ENCODE data around the gene CD4.

Gene CD4

DNA sequence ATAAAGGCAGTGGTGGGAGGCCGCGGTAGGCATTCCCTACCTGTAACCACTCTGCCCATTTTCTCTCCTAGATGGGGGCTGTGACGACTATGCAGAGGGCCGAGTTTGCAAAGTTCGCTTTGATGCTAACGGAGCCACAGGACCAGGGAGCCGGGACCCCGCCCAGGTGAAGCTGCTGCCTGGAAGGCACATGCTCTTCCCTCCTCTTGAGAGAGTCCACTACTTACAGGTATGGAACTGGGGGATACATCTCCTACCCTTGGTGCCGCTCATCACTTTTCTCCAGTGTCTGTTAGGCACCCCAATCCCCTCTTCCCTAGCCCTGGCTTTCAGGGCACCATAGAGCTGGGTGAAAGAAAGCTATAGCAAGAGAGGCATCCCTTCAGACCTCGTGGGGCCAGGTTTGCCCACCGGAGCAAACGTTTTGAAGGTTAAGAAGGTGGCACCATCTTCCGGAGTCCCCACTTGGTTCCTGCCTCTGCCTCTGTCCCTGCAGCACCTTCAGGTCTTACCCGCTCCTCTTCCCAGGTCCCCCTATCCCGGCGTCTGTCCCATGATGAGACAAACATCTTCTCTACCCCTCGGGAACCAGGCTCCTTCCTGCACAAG is 36.9 kb downstream of the CD4 start:
- FAIRE-seq (no peak), DNase-seq (ENCODE audit: insufficient read length, low spot score) (no peak)

DNA sequence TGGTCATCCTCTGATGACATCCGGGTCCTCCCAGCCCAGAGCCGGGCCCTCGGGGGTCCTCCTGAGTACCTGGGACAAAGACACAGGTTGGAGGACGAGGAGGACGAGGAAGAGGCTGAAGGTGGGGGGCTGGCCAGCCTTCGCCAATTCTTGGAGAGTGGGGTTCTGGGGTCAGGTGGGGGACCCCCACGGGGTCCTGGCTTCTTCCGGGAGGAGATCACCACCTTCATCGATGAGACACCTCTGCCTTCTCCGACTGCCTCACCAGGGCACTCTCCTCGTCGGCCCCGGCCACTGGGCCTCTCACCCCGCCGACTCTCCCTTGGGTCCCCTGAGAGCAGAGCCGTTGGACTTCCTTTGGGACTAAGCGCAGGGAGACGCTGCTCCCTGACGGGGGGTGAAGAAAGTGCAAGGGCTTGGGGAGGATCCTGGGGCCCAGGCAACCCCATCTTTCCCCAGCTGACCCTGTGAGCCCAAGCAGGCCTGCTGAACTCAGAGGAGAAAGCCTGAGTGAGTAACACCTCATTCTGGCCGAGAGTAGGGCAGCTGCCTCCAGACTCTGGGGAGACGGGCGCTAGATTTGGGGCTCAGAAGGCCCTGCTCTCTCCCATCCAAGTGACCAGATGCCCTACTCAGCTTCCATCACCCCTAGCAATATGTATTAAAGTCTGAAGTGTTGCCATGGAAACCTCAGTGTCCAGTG is 37.6 kb downstream of the CD4 start:
- FAIRE-seq, result peak; percentile 16

DNA sequence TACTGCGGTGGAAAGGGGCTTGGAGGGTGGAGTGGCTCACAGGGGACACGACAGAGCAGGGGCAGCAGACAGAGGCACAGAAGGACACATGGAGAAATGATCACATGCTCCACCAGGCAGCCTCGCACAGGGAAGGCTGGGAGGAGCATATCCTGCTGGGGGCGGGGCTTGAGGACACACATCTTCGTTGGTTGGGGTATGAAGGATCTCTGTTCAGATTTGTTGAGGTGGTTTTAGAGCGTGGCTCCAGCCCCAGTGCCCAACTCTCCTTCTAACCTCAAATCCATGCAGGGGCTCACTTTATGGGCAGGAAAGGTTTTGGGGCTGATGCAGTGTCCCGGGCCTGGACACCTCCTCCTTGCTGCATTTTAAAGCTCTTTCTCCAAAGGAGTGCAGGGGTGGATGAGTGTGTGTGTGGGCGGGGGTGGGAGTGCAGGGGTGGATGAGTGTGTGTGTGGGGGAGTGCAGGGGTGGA is 38.1 kb downstream of the CD4 start:
- FAIRE-seq (peak; percentile 99), DNase-seq (ENCODE audit: insufficient read length, low spot score) (peak; percentile 98)

More for the DNA sequence above, 37.6 kb downstream of the CD4 start:
- no peak for DNase-seq (ENCODE audit: insufficient read length, low spot score)

DNA sequence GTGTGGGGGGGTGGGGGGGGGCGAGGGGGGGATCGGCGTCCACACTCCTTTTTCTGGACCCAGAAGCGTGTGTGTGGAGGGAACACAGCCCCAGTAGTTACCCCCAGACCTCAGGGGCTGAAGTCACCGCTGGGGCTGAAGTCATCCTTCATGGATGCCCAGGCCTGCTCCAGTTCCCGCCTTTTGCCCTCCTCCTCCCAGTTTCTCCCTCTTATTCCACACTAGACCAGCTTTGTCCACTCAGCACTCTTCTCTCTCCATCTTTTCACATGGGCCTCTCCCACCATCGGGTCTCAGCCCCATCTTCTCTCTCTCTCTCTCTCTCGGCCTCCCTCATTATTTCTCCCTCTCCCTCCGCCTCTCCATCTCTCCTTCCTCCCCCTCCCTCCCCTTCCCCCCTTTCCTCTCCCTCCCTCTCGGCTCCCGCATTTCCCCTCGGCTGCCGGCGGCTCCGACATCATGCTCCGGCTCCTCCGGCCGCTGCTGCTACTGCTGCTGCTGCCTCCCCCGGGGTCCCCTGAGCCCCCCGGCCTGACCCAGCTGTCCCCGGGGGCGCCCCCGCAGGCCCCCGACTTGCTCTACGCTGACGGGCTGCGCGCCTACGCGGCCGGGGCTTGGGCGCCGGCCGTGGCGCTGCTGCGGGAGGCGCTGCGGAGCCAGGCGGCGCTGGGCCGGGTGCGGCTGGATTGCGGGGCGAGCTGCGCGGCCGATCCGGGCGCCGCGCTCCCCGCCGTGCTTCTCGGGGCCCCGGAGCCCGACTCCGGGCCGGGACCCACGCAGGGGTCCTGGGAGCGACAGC is 38.9 kb downstream of the CD4 start, which contains the start of gene P3H3:
Gene P3H3, plus strand, starts transcription at position 426 of the 799 bp plus-strand sequence. Its CDS starts 34 bp downstream, at position 460.
- DNase-seq (ENCODE audit: insufficient read length, low spot score), result peak; percentile 72
- peak; percentile 86 for FAIRE-seq

DNA sequence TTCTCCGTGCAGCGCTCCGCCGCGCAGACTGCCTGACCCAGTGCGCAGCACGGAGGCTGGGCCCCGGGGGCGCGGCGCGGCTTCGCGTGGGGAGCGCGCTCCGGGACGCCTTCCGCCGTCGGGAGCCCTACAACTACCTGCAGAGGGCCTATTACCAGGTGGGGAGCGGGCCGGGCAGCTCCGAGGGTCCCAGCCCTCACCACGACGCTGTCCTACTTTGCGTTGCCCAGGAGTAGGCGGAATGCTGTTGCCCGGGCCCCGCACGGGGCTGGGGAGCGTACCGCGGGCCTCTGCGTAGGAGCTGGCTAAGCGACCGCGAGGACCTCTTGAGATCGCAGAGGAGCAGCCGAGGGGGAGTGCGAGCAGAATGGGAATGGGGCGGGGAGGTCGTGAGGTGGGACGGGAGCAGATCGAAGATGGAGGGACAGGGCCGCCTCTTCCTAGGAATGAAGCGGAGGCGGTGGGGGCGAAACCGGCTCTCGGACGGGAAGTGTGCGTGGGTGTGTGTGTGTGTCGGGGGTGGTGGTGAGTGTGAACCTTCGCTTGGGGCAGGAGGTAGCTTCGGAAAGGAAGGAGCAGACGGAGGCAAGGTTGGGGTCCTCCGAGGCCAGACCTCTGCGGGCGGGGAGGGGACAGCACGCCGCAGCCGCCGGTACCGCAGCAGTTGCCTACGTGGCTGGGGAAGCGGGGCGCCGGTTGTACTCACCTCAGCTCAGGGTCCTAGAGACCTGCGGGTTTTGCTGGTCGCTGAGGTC is 39.6 kb downstream of the CD4 start:
- FAIRE-seq, result peak; percentile 95

DNA sequence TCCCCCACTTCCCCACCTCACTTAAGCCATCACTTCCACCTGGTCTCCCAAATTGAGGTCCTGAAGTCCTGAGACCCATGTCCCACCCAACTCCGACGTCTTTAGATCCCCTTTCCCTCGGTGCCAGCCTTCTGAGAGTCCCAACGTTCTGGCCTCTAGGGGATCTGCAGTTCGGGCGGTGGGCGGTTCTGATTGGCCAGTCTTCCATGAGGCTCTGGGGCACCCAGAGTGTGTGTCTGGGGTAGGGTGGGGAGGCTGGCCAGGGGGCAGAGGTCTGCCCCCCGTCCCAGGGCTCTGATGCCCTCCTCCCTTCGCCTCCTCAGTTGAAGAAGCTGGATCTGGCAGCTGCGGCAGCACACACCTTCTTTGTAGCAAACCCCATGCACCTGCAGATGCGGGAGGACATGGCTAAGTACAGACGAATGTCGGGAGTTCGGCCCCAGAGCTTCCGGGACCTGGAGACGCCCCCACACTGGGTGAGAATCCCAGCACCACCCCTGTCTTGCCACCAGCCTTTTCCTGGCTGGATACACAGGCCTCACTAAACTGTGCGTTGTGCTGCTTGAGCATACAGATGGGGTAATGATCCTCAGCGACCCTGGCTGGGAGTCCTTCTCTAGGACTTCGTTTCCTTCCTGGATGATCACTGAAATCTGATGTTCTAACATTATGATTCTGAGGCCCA is 40.4 kb downstream of the CD4 start:
- peak; percentile 60 for DNase-seq (ENCODE audit: insufficient read length, low spot score)

More for the DNA sequence above, 39.6 kb downstream of the CD4 start:
- peak; percentile 70 for DNase-seq (ENCODE audit: insufficient read length, low spot score)

DNA sequence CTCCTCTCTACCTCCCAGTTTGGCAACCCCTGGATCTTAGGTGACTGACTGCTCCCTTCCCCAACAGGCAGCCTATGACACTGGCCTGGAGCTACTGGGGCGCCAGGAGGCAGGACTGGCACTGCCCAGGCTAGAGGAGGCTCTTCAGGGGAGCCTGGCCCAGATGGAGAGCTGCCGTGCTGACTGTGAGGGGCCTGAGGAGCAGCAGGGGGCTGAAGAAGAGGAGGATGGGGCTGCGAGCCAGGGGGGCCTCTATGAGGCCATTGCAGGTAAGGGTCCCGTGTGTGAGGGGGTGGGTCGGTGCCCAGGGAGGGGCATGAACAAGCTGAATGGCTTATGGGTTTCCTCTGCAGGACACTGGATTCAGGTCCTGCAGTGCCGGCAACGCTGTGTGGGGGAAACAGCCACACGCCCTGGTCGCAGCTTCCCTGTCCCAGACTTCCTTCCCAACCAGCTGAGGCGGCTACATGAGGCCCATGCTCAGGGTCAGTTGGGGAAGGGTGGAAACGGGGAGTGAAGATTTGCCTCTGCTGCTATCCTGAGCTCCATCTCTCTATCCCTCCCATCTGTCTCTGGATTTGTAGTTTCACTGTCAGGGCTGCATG is 41.1 kb downstream of the CD4 start:
- FAIRE-seq (peak; percentile 71), DNase-seq (ENCODE audit: insufficient read length, low spot score) (no peak)

More for the DNA sequence above, 40.4 kb downstream of the CD4 start:
- peak; percentile 49 for FAIRE-seq

DNA sequence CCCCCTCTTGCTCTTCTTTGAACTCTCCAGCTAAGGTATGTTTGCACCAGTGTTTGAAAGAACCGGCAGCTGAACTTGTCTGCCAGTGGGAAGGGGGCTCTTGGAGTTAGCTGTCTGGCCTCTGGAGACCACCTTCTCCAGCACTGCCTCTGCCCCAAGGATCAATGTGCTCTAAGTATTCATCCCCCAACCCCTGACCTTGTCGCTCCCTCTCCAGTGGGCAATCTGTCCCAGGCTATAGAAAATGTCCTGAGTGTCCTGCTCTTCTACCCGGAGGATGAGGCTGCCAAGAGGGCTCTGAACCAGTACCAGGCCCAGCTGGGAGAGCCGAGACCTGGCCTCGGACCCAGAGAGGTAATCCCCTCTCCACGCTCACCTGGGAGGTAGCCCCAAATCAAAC is 41.7 kb downstream of the CD4 start:
- FAIRE-seq (no peak), DNase-seq (ENCODE audit: insufficient read length, low spot score) (no peak)

DNA sequence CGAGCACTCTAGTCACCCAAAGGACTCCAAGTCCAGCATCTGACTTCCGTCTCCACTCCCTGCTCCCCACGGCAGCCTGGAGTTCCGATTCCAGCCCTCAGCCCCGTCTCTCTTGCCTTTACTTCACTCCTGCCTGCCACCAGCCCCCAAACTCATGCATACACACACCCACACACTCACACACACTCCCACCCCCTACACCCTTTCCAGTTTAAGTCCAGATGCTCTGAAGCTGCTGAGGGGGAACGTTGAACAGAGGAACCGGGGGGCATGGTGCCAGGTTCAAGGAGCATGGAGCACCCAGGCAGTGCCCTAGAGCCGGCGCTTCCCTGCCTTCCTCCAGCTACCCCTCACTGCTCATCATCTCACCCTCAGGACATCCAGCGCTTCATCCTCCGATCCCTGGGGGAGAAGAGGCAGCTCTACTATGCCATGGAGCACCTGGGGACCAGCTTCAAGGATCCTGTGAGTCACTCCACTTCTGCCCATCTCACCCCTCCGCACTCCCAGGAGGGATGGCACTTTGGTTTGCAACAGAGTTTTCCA is 42.2 kb downstream of the CD4 start:
- DNase-seq (ENCODE audit: insufficient read length, low spot score) (no peak), FAIRE-seq (no peak)

DNA sequence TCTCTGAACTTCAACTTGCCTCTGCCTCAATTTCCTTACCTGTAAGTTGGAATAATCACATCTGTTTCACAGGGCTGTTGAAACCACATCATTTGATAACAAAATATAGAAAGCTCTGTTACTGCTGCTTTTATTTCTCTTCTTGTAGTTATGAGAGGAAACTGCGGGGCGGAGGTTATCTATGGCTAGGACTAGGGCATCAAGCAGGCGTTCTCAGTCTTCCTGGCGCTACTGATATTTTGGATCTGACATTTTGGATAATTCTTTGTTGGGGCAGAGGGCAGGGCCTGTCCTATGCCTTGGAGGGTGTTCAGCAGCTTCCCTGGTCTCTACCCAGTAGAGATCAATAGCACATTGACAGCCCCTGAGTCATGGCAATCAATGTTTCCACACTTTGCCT is 42.8 kb downstream of the CD4 start:
- FAIRE-seq (no peak), DNase-seq (ENCODE audit: insufficient read length, low spot score) (no peak)

DNA sequence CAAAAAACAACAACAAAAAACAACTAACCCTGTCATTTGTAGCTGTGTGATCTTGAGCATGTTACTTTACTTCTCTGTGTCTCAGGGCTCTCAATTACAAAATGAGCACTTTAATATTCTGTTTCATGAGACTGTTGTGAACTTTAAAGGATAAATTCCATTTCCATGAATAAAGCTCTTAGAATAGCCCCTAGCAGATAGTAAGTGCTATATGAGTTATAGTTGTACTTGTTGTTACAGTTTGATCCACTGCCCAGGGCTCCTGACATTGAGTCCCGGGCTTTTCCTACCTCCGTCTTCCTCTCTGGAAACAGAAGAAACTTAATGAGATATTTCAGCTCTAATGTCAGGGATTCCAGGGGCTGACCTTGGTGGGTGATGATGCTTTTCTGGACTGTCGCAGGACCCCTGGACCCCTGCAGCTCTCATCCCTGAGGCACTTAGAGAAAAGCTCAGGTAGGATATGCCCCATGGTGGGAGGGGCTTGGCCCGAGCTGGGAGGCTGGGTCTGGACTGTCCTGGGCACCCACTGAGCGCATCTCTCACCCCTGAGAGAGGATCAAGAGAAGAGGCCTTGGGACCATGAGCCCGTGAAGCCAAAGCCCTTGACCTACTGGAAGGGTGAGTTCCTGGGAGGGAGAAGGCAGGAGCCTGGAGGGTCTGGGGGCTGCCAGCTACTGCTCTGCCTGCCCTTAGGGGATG is 44.0 kb downstream of the CD4 start:
- FAIRE-seq, result no peak
- no peak for DNase-seq (ENCODE audit: insufficient read length, low spot score)

DNA sequence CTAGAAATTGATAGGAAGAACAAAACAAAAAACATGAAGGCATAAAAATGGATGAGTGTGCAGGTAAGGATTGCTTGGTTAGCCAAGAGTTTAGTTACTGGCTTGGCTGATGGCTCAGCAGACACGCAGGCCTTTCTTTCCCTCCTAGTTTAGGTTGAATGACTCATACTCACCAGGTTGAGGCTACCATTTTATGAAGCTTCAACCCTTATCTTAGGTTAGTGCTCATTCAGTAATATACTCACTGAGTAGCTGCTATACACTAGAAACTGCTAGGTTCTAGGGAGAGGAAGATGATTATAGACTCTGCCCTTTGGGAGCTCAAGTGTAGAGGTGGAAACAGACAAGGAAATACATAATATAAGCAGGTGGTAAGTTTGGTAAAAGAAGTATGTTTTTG is 44.9 kb downstream of the CD4 start:
- FAIRE-seq (no peak), DNase-seq (ENCODE audit: insufficient read length, low spot score) (no peak)

DNA sequence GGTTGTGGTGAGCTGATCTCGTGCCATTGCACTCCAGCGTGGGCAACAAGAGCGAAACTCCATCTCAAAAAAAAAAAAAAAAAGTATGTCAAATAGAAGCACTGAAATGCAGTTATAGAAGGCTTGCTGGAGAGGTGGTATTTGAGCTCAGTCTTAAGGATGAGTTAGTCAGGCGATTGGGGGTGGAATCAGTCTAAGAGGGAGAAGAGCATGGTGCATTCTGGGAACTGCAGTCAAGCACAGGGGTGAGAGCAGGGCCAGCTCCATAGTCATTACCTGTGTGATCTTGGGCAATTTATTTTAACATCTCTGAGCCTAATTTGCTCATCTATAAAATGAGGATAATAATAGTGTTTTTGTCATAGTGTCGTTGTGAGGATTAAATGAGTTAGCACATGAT is 45.5 kb downstream of the CD4 start:
- no peak for FAIRE-seq
- DNase-seq (ENCODE audit: insufficient read length, low spot score), result no peak

DNA sequence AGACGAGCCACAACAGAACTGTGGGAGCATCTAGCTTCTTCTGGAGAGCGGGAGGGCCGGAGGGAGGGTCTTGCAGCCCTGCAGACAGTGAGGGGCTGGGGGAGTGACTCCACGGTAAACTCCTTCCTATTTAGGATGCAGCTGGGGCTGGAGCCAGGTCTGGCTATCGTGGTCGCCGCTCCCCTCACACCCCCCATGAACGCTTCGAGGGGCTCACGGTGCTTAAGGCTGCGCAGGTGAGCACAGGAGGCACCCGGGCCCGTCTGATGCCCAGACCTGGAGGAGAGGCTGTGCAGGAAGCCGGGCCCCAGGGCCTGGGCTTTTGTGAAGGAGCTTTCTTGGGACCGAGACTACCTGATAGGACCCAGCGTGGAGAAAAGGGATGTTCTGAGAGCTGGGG is 47.5 kb downstream of the CD4 start:
- DNase-seq (ENCODE audit: insufficient read length, low spot score), result no peak
- no peak for FAIRE-seq

DNA sequence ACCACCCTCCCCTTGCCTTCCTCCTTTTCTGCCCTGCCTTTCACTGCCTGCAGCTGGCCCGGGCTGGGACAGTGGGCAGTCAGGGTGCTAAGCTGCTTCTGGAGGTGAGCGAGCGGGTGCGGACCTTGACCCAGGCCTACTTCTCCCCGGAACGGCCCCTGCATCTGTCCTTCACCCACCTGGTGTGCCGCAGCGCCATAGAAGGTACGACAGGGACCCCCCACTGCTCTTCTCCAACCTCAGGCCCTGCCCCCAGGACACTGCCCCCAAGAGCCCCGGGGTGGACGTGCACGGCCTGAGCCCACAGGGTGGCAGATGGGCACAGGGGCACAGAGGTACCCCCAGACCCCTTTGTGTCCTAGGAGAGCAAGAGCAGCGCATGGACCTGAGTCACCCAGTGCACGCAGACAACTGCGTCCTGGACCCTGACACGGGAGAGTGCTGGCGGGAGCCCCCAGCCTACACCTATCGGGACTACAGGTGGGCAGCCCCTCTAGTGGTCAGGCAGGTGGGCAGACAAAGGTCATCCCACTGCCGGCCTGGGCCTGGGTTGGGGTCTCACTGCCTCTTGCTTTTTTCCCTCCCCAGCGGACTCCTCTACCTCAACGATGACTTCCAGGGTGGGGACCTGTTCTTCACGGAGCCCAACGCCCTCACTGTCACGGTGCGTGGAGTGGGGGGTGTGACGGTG is 48.2 kb downstream of the CD4 start:
- FAIRE-seq, result peak; percentile 4

DNA sequence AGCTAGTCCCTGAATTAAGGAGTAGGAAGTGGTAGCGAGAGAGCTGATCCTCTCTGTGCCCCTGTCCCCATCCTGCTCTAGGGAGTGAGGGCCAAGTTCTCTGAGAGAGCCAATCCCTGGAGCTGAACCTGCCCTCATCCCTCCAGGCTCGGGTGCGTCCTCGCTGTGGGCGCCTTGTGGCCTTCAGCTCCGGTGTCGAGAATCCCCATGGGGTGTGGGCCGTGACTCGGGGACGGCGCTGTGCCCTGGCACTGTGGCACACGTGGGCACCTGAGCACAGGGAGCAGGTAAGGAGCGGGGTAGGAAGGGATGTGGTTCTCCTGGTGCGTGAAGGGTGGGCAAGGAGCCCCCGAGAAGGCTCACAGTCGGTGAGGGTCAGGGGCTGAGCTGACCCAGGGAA is 49.5 kb downstream of the CD4 start:
- FAIRE-seq (no peak), DNase-seq (ENCODE audit: insufficient read length, low spot score) (no peak)

More for the DNA sequence above, 48.2 kb downstream of the CD4 start:
- no peak for DNase-seq (ENCODE audit: insufficient read length, low spot score)

DNA sequence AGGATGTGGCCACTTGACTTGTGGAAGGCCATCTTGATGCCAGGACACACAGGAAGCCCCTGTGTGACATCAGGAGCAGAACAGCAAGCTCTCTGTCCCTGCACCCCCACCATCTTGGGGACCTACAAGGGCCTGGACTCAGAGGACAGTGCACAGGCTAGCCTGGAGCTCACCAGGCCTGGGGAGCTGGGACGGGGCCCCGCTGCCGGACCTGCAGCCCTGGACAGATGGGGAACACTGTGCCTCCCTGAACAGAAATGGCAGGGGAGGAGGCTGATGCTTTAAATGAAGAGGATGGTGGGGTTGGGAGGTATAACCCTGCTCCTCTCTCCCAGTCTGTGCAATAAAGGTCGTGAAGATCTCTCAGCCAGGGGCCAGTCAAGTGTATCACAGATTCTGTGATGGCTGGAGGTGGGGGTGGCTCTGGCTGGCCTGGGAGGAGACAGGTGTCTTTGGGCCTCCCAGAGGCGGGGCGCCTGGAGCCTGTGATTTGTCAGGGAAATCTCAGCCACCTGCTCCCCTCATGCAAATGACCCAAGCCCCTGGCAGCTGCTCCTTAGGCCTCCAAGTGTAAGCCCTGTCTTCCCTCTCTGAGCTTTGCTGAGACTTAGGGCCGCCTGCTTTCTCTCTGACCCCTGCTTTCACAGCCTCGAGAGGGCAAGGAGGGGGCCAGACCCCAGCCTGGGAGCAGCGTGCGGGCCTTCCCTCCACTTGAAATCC is 50.3 kb downstream of the CD4 start:
- DNase-seq (ENCODE audit: insufficient read length, low spot score) (no peak), FAIRE-seq (no peak)

DNA sequence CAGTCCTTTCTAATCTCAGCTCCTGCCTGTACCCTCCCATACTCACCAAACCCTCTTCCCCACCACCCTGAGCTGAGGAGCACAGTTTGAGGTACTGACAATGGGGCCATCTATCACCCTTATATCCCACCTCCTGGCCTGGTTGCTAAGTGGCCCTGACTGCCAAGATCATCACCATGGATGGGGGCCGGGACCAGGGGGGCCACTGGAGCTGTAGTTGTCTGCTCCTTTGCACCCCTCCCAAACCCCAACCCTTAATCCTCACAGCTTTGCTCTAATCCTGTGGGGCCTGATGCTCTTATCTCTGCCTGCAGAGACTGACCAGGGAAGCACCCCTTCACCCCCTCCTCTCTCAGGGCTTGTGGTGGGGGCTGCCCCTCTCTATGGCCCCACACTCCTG is 51.0 kb downstream of the CD4 start:
- no peak for FAIRE-seq
- no peak for DNase-seq (ENCODE audit: insufficient read length, low spot score)
